Caco-2 (cell line): ENCODE results near the gene SMYD1. TPM values are rescaled to one million over a fixed set of nuclear protein-coding genes. Genes with fewer than 3 reads are reported as not detected.

Experiments used
- BruUV-seq: library from RNA; stranded (reverse); fragments of 400-500 nt; replicated peaks from 2 replicates; lab custom pipeline; 2021; lab: Mats Ljungman, UMichigan
- CTCF ChIA-PET: fragments of 300-600 bp; sonication (Branson Sonifier 250); formaldehyde crosslinking; loops from one replicate; lab custom pipeline; 2022; ENCODE audit warnings: antibody characterized with exemption; lab: Charles Lee
- POLR2A ChIA-PET: fragments of 300-600 bp; sonication (Branson Sonifier 250); formaldehyde crosslinking; loops from one replicate; lab custom pipeline; 2022; ENCODE audit warnings: antibody characterized with exemption; lab: Charles Lee
- DNase-seq, 2 experiments: peaks; one replicate each; pipeline versions ENCODE4 v3.0.0 to v3.0.0-alpha.2; 2020 to 2022
- H3K27me3 ChIP-seq: replicated peaks from 2 replicates; pipeline ENCODE4 v1.6.0; 2011; ENCODE audit warnings: low read length; ENCODE audit not compliant: control insufficient read depth, insufficient read depth
- H3K36me3 ChIP-seq: 2 replicates; pipeline ENCODE4 v1.5.1; 2011; ENCODE audit warnings: low read length; ENCODE audit not compliant: control insufficient read depth, insufficient read depth
- H3K4me1 ChIP-seq: fragments of 250-450 bp; sonication (Bioruptor Pico); 2 replicates; pipeline ENCODE4 v1.5.1; 2020; ENCODE audit warnings: mild to moderate bottlenecking
- H3K4me3 ChIP-seq: 2 replicates; pipeline ENCODE4 v1.5.1; 2011; ENCODE audit warnings: low read depth, mild to moderate bottlenecking, control low read depth, low read length
- H3K9me3 ChIP-seq: fragments of 250-450 bp; sonication (Bioruptor Pico); 2 replicates; pipeline ENCODE4 v1.5.1; 2020; ENCODE audit warnings: mild to moderate bottlenecking, moderate library complexity
- H3K27ac Mint-ChIP-seq: one replicate; pipeline ENCODE4 v1.8.0; 2022; ENCODE audit warnings: mixed read lengths; ENCODE audit not compliant: unreplicated experiment
- H3K27me3 Mint-ChIP-seq: one replicate; pipeline ENCODE4 v1.8.0; 2022; ENCODE audit warnings: mixed read lengths; ENCODE audit not compliant: insufficient read depth, unreplicated experiment
- H3K36me3 Mint-ChIP-seq: one replicate; pipeline ENCODE4 v1.8.0; 2022; ENCODE audit warnings: mild to moderate bottlenecking, mixed read lengths; ENCODE audit not compliant: insufficient read depth, unreplicated experiment
- H3K4me1 Mint-ChIP-seq: one replicate; pipeline ENCODE4 v1.8.0; 2022; ENCODE audit warnings: low read depth, mixed read lengths; ENCODE audit not compliant: unreplicated experiment
- H3K4me3 Mint-ChIP-seq: one replicate; pipeline ENCODE4 v1.8.0; 2022; ENCODE audit warnings: mild to moderate bottlenecking, moderate library complexity, mixed read lengths; ENCODE audit not compliant: unreplicated experiment
- H3K9me3 Mint-ChIP-seq: one replicate; pipeline ENCODE4 v1.8.0; 2022; ENCODE audit warnings: mixed read lengths; ENCODE audit not compliant: unreplicated experiment
- intact Hi-C: fragments of 100-400 bp; cut with micrococcal nuclease; formaldehyde crosslinking; loops from one replicate; pipeline ENCODE4 v1.10.0; 2022; ENCODE audit not compliant: unreplicated experiment
- total RNA-seq: library from RNA; stranded (reverse); gene quantifications from 2 replicates; pipeline ENCODE4 v1.2.3, GENCODE V29; 2022
- TF ChIP-seq, protein P1 (sequence below), 2 experiments: fragments of 200-600 bp in 1 of 2; IDR thresholded peaks; 1 replicate in 1 of 2; 2 replicates in 1 of 2; pipeline versions ENCODE4 v1.5.1 to v1.8.0; 2011 to 2022; ENCODE audit warnings: antibody characterized with exemption in 1 of 2, control low read depth in 1 of 2, inconsistent platforms in 1 of 2, low read depth in 1 of 2, low read length in 1 of 2, mild to moderate bottlenecking in 1 of 2, moderate library complexity in 1 of 2; ENCODE audit not compliant: insufficient read depth in 1 of 2, severe bottlenecking in 1 of 2, unreplicated experiment in 1 of 2

SMYD1 gene
- total RNA-seq, 1 experiment from 2014 or later = not detected

DNA sequence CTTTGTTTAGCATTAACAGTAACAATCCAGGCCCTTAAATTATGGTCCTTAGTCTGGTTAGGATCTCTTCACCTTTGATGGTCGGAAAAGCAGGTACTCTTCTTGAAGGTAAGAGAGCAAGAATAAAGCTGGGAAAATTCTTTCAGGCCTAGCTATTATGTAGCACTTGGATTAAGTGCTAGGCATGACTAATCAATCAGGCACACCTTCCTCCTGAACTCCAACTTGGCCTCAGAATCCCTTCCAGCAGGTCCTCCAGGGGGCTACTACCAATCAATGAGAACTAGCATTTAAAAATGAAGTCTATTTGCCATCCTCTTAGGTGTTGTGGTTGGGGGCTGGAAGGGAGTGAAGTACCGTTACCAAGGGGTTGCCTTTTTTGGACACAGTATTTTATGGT lies 3.7 kb downstream of the SMYD1 start:
- Histone ChIP-seq H3K4me3 (no peak overlapping the region), H3K4me1 (0 out of 2 replicates have a peak, but pooled peaks cover 3% of the 10 kb centered on the region), H3K27me3 (no peaks in the 10 kb centered on the region), H3K36me3 (no peaks in the 10 kb centered on the region), H3K9me3 (peaks cover 6% of the 10 kb centered on the region; the same call in 1 of the 2 replicates)
- H3K4me3 Mint-ChIP-seq = no peak overlapping the region
- no peaks in the 10 kb centered on the region for H3K36me3 Mint-ChIP-seq
- no peak overlapping the region for H3K27ac Mint-ChIP-seq
- intact Hi-C loops = no loop called here
- TF ChIP-seq, protein P1, sequence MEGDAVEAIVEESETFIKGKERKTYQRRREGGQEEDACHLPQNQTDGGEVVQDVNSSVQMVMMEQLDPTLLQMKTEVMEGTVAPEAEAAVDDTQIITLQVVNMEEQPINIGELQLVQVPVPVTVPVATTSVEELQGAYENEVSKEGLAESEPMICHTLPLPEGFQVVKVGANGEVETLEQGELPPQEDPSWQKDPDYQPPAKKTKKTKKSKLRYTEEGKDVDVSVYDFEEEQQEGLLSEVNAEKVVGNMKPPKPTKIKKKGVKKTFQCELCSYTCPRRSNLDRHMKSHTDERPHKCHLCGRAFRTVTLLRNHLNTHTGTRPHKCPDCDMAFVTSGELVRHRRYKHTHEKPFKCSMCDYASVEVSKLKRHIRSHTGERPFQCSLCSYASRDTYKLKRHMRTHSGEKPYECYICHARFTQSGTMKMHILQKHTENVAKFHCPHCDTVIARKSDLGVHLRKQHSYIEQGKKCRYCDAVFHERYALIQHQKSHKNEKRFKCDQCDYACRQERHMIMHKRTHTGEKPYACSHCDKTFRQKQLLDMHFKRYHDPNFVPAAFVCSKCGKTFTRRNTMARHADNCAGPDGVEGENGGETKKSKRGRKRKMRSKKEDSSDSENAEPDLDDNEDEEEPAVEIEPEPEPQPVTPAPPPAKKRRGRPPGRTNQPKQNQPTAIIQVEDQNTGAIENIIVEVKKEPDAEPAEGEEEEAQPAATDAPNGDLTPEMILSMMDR (IDR thresholded peaks at IDR 0.05; ENCODE audit: insufficient read depth in 1 of 2, low read depth in 1 of 2, low read length in 1 of 2, severe bottlenecking in 1 of 2, unreplicated experiment in 1 of 2) = no peak
- no peaks in the 10 kb centered on the region for H3K9me3 Mint-ChIP-seq
- no TSS peak for BruUV-seq
- no peaks in the 10 kb centered on the region for H3K27me3 Mint-ChIP-seq
- DNase-seq = no peak
- ChIA-PET POLR2A (no interaction called here), CTCF (interaction anchor here (1.0 kb wide), 1 partner anchor 11 kb away, joined by 5 read pairs; no protein-coding TSS in a partner anchor)
- no peaks in the 10 kb centered on the region for H3K4me1 Mint-ChIP-seq

- H3K36me3 ChIP-seq = no peaks in the 10 kb centered on the region
- no peaks in the 10 kb centered on the region for H3K27me3 ChIP-seq
- DNase-seq = no peak
- no peaks in the 10 kb centered on the region for H3K36me3 Mint-ChIP-seq
- CTCF ChIA-PET = interaction anchor here (0.9 kb wide), 1 partner anchor 14 kb away, joined by 5 read pairs; no protein-coding TSS in a partner anchor
- no peak overlapping the region for H3K4me3 ChIP-seq
- intact Hi-C loops = no loop called here
- no peak overlapping the region for H3K4me3 Mint-ChIP-seq
- peaks cover 6% of the 10 kb centered on the region; the same call in 1 of the 2 replicates for H3K9me3 ChIP-seq
- no TSS peak for BruUV-seq
- H3K27me3 Mint-ChIP-seq = no peaks in the 10 kb centered on the region
- H3K9me3 Mint-ChIP-seq = no peaks in the 10 kb centered on the region
- POLR2A ChIA-PET = no interaction called here
- 0 out of 2 replicates have a peak, but pooled peaks cover 3% of the 10 kb centered on the region for H3K4me1 ChIP-seq
- TF ChIP-seq, protein P1 (IDR thresholded peaks at IDR 0.05; ENCODE audit: insufficient read depth in 1 of 2, low read depth in 1 of 2, low read length in 1 of 2, severe bottlenecking in 1 of 2, unreplicated experiment in 1 of 2) = no peak
- H3K27ac Mint-ChIP-seq = no peak overlapping the region
- H3K4me1 Mint-ChIP-seq = no peaks in the 10 kb centered on the region
These were observed 6.5 kb downstream of the SMYD1 start for GRCh38 chr2:88074150-88074549.

DNA sequence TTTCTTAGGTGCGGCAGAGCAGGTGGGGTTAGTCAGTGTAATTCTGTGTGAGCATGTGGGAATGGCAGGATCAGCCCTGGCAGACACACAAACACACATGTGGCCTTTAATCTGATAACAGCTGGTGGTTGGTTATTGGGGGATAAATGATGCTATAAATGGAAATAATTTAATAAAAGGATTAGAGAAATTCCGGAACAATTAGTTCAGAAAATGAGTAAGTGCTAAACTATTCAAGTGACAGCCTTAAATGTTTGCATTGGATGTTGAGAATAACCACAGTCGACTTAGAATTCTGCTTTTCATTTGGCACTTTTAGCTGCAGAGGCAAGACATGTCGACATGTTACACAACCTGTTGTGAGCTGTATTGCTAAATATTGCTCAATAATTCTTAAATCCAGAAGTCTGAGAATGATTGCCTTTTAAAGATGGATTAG lies 7.2 kb downstream of the SMYD1 start:
- CTCF ChIA-PET = interaction anchor here (0.9 to 1.0 kb wide), 2 partner anchors 14 to 380 kb away, joined by 4 to 5 read pairs; no protein-coding TSS in a partner anchor
- intact Hi-C loops = no loop called here
- H3K27me3 ChIP-seq = no peaks in the 10 kb centered on the region
- Mint-ChIP-seq H3K4me1 (no peaks in the 10 kb centered on the region), H3K27me3 (no peaks in the 10 kb centered on the region), H3K9me3 (no peaks in the 10 kb centered on the region), H3K36me3 (no peaks in the 10 kb centered on the region), H3K27ac (no peak overlapping the region), H3K4me3 (no peak overlapping the region)
- H3K4me3 ChIP-seq = no peak overlapping the region
- H3K36me3 ChIP-seq = no peaks in the 10 kb centered on the region
- TF ChIP-seq, protein P1 (IDR thresholded peaks at IDR 0.05; ENCODE audit: insufficient read depth in 1 of 2, low read depth in 1 of 2, low read length in 1 of 2, severe bottlenecking in 1 of 2, unreplicated experiment in 1 of 2) = no peak
- 0 out of 2 replicates have a peak, but pooled peaks cover 3% of the 10 kb centered on the region for H3K4me1 ChIP-seq
- POLR2A ChIA-PET = no interaction called here
- peaks cover 6% of the 10 kb centered on the region; the same call in 1 of the 2 replicates for H3K9me3 ChIP-seq
- DNase-seq = no peak
- no TSS peak for BruUV-seq
